HG03103 (cell line): ENCODE measurements around the gene CCDC186.

Experiments
- ATAC-seq: cut with Tn5 transposase; IDR thresholded peaks from one replicate; pipeline ENCODE4 v1.9.1; 2021; ENCODE audit warnings: low read depth; ENCODE audit not compliant: unreplicated experiment

The CCDC186 gene

GRCh38 chr10:114173921-114174694, at the start of gene CCDC186:
Gene CCDC186 (minus strand): TSS chr10:114174203. CDS start chr10:114163268, 10,935 bp downstream.
- peak; percentile 99 for ATAC-seq

- no peak for ATAC-seq
These were observed 49.1 kb upstream of the CCDC186 start for GRCh38 chr10:114223066-114223465.

- ATAC-seq, result no peak
These were observed 47.2 kb upstream of the CCDC186 start for GRCh38 chr10:114221235-114221634.

GRCh38 chr10:114220281-114220680, 46.3 kb upstream of the CCDC186 start:
- no peak for ATAC-seq

- no peak for ATAC-seq
These were observed 41.0 kb upstream of the CCDC186 start for GRCh38 chr10:114215033-114215432.

- no peak for ATAC-seq
These were observed 38.1 kb upstream of the CCDC186 start for GRCh38 chr10:114212153-114212552.

- ATAC-seq, result no peak
These were observed 34.3 kb upstream of the CCDC186 start for GRCh38 chr10:114208351-114208750.

- ATAC-seq, result no peak
These were observed 33.3 kb upstream of the CCDC186 start for GRCh38 chr10:114207349-114207748.

GRCh38 chr10:114206902-114207301, 32.9 kb upstream of the CCDC186 start:
- ATAC-seq, result no peak

GRCh38 chr10:114202812-114203211, 28.8 kb upstream of the CCDC186 start:
- no peak for ATAC-seq

GRCh38 chr10:114199239-114199638, 25.2 kb upstream of the CCDC186 start:
- no peak for ATAC-seq

GRCh38 chr10:114195079-114195478, 21.1 kb upstream of the CCDC186 start:
- ATAC-seq, result peak; percentile 89

- ATAC-seq, result no peak
These were observed 15.7 kb upstream of the CCDC186 start for GRCh38 chr10:114189700-114190099.

GRCh38 chr10:114188900-114189299, 14.9 kb upstream of the CCDC186 start:
- ATAC-seq, result no peak

- no peak for ATAC-seq
These were observed 14.0 kb upstream of the CCDC186 start for GRCh38 chr10:114188001-114188400.

GRCh38 chr10:114184276-114184675, 10.3 kb upstream of the CCDC186 start:
- no peak for ATAC-seq

- no peak for ATAC-seq
These were observed 9.6 kb upstream of the CCDC186 start for GRCh38 chr10:114183563-114183962.

- no peak for ATAC-seq
These were observed 8.0 kb upstream of the CCDC186 start for GRCh38 chr10:114181971-114182370.

GRCh38 chr10:114180937-114181336, 6.9 kb upstream of the CCDC186 start:
- ATAC-seq, result no peak

GRCh38 chr10:114179747-114180146, 5.7 kb upstream of the CCDC186 start:
- no peak for ATAC-seq

GRCh38 chr10:114179148-114179547, 5.1 kb upstream of the CCDC186 start, which contains the start of gene TDRD1:
Gene TDRD1 (plus strand): TSS chr10:114179353. CDS start chr10:114187832, 8,479 bp downstream.
- no peak for ATAC-seq

- no peak for ATAC-seq
These were observed 2.5 kb upstream of the CCDC186 start for GRCh38 chr10:114176511-114176910.
